Natural killer cell (primary cell): Measurements from ENCODE around the gene XAGE1B. TPM values are rescaled to one million over a fixed set of nuclear protein-coding genes. Genes with fewer than 3 reads are reported as not detected.
"Not testable (repeated sequence)": the region's sequence is repeated elsewhere in the genome, so short reads cannot be mapped to it uniquely, and the experiment has no call there.

Source experiments
- ATAC-seq, 3 donors: fragments of 150-1000 bp in 2 of 3; fragments of 200-7000 bp in 1 of 3; cut with Tn5 transposase; 1 replicate in 1 of 3; 2 replicates in 2 of 3; pipeline ENCODE4 v1.10.0; 2021; ENCODE audit warnings: mild to moderate bottlenecking in 2 of 3, moderate library complexity in 2 of 3
- DNase-seq, 2 donors: peaks; one replicate each; pipeline versions ENCODE4 v3.0.0 to v3.0.0-alpha.2; 2013 to 2021; ENCODE audit warnings: mixed read lengths in 1 of 2
- H3K27ac ChIP-seq: one replicate; pipeline ENCODE4 v1.5.1; 2013; ENCODE audit warnings: mild to moderate bottlenecking, low read length
- H3K27me3 ChIP-seq: one replicate; pipeline ENCODE4 v1.6.1; 2013; ENCODE audit warnings: low read length; ENCODE audit not compliant: control insufficient read depth, insufficient read depth
- H3K36me3 ChIP-seq: one replicate; pipeline ENCODE4 v1.6.1; 2013; ENCODE audit warnings: low read length; ENCODE audit not compliant: control insufficient read depth, insufficient read depth
- H3K4me1 ChIP-seq: one replicate; pipeline ENCODE4 v1.6.1; 2013; ENCODE audit warnings: low read length; ENCODE audit not compliant: control insufficient read depth, insufficient read depth
- H3K4me3 ChIP-seq: one replicate; pipeline ENCODE4 v1.5.1; 2013; ENCODE audit warnings: low read length
- H3K9me3 ChIP-seq: one replicate; pipeline ENCODE4 v1.6.1; 2013; ENCODE audit warnings: low read length; ENCODE audit not compliant: control insufficient read depth, insufficient read depth
- H3K27ac Mint-ChIP-seq, 2 donors: one replicate each; pipeline ENCODE4 v1.8.0; 2022; ENCODE audit warnings: mild to moderate bottlenecking in 2 of 2, mixed read lengths in 2 of 2, moderate library complexity in 1 of 2
- H3K27me3 Mint-ChIP-seq, 2 donors: one replicate each; pipeline ENCODE4 v1.8.0; 2022; ENCODE audit warnings: low read depth in 2 of 2, mixed read lengths in 2 of 2
- H3K36me3 Mint-ChIP-seq: one replicate; pipeline ENCODE4 v1.8.0; 2022; ENCODE audit warnings: mixed read lengths
- H3K4me1 Mint-ChIP-seq, 2 donors: one replicate each; pipeline ENCODE4 v1.8.0; 2022; ENCODE audit warnings: mixed read lengths in 2 of 2
- H3K4me3 Mint-ChIP-seq: one replicate; pipeline ENCODE4 v1.8.0; 2022; ENCODE audit warnings: mild to moderate bottlenecking, moderate library complexity, mixed read lengths
- H3K9me3 Mint-ChIP-seq, 2 donors: one replicate each; pipeline ENCODE4 v1.8.0; 2022; ENCODE audit warnings: mixed read lengths in 2 of 2
- WGBS: methylation state at CpG from one replicate; pipeline ENCODE4 v1.1.7; 2013; ENCODE audit warnings: missing lambda C conversion rate; ENCODE audit not compliant: insufficient coverage; 5-methylcytosine and 5-hydroxymethylcytosine counted together
- intact Hi-C: fragments of 100-400 bp; cut with micrococcal nuclease; formaldehyde crosslinking; loops from one replicate; pipeline ENCODE4 v1.14.2; 2022
- total RNA-seq, 4 donors: library from RNA; stranded (reverse); fragments of 120-200 nt in 1 of 4; gene quantifications; one replicate each; pipeline versions ENCODE4 v1.2.3 to v1.2.4, GENCODE V29; 2013 to 2022
- TF ChIP-seq, protein P1 (sequence below): fragments of 200-600 bp; IDR thresholded peaks from one replicate; pipeline ENCODE4 v1.8.0; 2022; ENCODE audit warnings: antibody characterized with exemption

The XAGE1B gene
- total RNA-seq, 3 donors from 2014 or later (not counting 1 experiment from before 2014, with no cell fraction given): not detected

DNA sequence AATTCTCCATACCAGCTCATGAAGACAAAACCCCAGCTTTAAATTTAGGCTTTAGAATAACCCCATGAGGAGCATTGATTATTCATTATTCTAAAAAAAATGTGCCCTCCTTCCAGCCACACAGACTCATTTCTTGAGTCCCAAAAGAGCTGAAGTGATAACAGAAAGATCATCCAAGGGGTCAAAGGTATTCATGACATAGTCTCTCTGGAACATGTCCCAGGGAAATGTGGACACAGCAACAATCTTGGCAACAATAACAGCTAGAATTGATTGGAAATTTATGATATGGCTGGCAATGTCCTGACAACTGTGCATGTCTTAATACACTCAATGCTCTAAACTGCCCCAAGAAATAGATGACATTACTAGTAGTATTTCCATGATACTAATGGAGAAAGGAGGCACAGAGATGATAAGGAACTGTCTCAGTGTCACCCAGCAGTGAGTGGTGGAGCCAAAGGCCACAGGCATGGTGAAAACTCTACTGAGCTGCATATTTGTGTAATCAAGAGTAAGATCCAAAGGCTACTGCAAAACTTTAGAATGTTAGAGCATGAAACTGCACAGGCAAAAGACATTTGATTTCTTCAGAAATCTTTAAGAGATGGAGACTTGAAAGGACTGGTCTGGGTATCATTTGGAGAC is 37.3 kb upstream of the XAGE1B start:
- no peaks in the 10 kb centered on the region for H3K4me1 Mint-ChIP-seq
- DNase-seq (no peak), ATAC-seq (no peak)
- no peaks in the 10 kb centered on the region for H3K36me3 ChIP-seq
- H3K36me3 Mint-ChIP-seq: no peaks in the 10 kb centered on the region
- H3K27ac ChIP-seq: no peak overlapping the region
- H3K4me1 ChIP-seq: no peaks in the 10 kb centered on the region
- no peaks in the 10 kb centered on the region for H3K27me3 ChIP-seq
- intact Hi-C loops: no loop called here
- H3K4me3 Mint-ChIP-seq: no peak overlapping the region
- peaks cover 0 to 38% of the 10 kb centered on the region in 2 donors for H3K27me3 Mint-ChIP-seq
- TF ChIP-seq, protein P1, sequence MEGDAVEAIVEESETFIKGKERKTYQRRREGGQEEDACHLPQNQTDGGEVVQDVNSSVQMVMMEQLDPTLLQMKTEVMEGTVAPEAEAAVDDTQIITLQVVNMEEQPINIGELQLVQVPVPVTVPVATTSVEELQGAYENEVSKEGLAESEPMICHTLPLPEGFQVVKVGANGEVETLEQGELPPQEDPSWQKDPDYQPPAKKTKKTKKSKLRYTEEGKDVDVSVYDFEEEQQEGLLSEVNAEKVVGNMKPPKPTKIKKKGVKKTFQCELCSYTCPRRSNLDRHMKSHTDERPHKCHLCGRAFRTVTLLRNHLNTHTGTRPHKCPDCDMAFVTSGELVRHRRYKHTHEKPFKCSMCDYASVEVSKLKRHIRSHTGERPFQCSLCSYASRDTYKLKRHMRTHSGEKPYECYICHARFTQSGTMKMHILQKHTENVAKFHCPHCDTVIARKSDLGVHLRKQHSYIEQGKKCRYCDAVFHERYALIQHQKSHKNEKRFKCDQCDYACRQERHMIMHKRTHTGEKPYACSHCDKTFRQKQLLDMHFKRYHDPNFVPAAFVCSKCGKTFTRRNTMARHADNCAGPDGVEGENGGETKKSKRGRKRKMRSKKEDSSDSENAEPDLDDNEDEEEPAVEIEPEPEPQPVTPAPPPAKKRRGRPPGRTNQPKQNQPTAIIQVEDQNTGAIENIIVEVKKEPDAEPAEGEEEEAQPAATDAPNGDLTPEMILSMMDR: no peak
- no peak overlapping the region for H3K4me3 ChIP-seq
- no peaks in the 10 kb centered on the region for H3K9me3 Mint-ChIP-seq
- no peak overlapping the region for H3K27ac Mint-ChIP-seq
- H3K9me3 ChIP-seq: no peaks in the 10 kb centered on the region

DNA sequence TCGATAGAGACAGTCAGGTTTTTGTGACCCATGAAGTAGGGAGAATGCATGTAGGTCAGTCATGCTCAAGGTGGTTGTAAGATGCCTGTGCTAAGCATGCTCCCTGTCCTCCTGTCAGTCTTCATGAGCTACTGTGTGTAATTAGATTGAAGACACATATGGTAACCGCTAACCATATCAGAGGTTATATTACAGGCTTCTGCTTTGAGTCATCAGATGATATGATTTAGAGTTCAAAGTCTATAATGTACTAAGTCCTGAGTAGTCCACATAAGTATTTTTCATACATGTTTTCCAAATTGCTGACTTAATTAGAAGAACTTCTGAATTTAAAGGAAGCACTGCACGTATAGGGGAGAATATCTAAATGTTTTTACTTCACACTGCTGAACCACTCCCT is 31.9 kb upstream of the XAGE1B start:
- not testable (repeated sequence) for H3K9me3 Mint-ChIP-seq, H3K27ac Mint-ChIP-seq, H3K4me1 Mint-ChIP-seq

DNA sequence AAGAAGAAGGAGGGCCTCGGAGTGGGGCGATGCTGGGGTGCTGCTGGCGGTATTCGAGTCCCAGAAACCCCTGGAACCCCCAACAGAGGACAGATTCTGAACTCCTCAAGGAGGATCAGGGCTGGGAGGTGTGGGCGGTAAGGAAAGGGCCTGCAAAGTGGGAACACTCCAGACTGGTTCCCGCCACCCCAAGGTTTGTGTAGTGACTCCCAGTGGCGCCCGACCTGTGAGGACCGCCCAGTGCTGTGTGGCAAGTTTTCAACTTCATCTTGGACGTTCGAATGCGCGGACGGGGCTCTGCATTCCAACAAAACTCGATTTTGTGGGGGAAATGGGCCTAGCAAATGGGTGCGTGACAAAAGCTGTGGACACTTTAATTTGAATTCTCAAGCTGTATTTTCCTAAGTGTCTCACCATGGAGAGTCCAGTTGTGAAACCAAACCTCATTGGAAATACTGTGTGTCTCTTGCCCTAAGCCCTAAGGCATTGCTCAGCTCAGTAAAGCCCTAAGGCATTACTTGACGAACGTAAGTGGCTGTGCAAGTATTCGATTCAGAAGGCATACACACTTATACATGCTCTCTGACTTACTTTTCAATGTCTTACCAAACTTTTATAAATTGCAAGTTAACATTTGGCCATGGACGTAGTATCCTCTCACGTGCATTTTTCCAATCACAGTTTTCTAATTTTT is 27.4 kb upstream of the XAGE1B start:
- Mint-ChIP-seq H3K36me3 (no peaks in the 10 kb centered on the region), H3K27me3 (peaks cover 0 to 26% of the 10 kb centered on the region in 2 donors), H3K27ac (no peak overlapping the region), H3K4me1 (no peaks in the 10 kb centered on the region), H3K9me3 (no peaks in the 10 kb centered on the region), H3K4me3 (no peak overlapping the region)
- WGBS: 92% methylated on average over 19 of the region's 21 CpGs
- ATAC-seq: no peak
- no peak for DNase-seq
- Histone ChIP-seq H3K27ac (no peak overlapping the region), H3K36me3 (no peaks in the 10 kb centered on the region), H3K9me3 (no peaks in the 10 kb centered on the region), H3K4me1 (no peaks in the 10 kb centered on the region), H3K4me3 (no peak overlapping the region), H3K27me3 (no peaks in the 10 kb centered on the region)
- TF ChIP-seq, protein P1: no peak
- intact Hi-C loops: no loop called here

More for the DNA sequence above, 31.9 kb upstream of the XAGE1B start:
- H3K36me3 ChIP-seq, H3K27ac ChIP-seq, intact Hi-C loops, DNase-seq, H3K36me3 Mint-ChIP-seq, H3K4me3 ChIP-seq, H3K4me1 ChIP-seq, H3K4me3 Mint-ChIP-seq, H3K27me3 ChIP-seq, H3K9me3 ChIP-seq, ATAC-seq: not testable (repeated sequence)
- peaks cover 0 to 38% of the 10 kb centered on the region in 2 donors for H3K27me3 Mint-ChIP-seq
- no CpG with 5 or more reads among the region's 3 CpGs for WGBS

DNA sequence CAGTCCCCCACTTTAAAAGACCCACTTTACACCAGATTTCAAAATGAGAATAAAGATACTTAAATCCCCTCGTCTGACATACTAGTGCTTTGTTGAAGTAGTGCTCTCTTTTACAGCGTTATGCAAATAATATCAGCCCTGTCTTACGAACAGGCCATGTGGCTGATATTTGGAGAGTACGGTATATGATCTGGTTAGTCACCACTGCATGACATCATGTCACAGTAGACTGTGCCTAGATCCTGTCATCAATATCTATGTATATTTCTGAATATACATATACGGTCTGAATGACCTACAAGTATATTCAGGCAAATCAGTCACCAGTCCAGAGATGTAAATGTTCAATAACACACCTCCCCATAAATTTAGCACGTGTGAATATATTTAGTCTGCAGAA is 25.4 kb upstream of the XAGE1B start:
- Mint-ChIP-seq H3K36me3 (no peaks in the 10 kb centered on the region), H3K27me3 (peaks cover 0 to 21% of the 10 kb centered on the region in 2 donors), H3K27ac (no peak overlapping the region), H3K4me3 (no peak overlapping the region), H3K9me3 (no peaks in the 10 kb centered on the region), H3K4me1 (no peaks in the 10 kb centered on the region)
- H3K36me3 ChIP-seq: no peaks in the 10 kb centered on the region
- 89% methylated on average over 3 of the region's 6 CpGs for WGBS
- no peak overlapping the region for H3K27ac ChIP-seq
- DNase-seq (no peak), ATAC-seq (no peak)
- H3K9me3 ChIP-seq: no peaks in the 10 kb centered on the region
- H3K4me3 ChIP-seq: no peak overlapping the region
- intact Hi-C loops: no loop called here
- no peaks in the 10 kb centered on the region for H3K27me3 ChIP-seq
- H3K4me1 ChIP-seq: no peaks in the 10 kb centered on the region
- TF ChIP-seq, protein P1: no peak

DNA sequence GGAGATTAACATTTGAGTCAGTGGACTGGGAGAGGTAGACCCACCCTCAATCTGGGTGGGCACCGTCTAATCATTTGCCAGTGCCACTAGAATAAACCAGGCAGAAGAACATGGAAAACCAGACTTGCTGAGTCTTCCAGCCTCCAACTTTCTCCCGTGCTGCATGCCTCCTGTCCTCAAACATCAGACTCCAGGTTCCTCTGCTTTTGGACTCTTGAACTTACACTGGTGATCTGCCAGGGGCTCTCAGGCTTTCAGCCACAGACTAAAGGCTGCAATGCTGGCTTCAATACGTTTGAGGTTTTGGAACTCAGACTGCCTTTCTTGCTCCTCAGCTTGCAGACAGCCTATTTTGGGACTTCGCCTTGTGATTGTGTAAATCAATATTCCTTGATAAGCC is 24.2 kb upstream of the XAGE1B start:
- H3K36me3 ChIP-seq, DNase-seq, H3K9me3 Mint-ChIP-seq, H3K4me3 ChIP-seq, H3K9me3 ChIP-seq, H3K4me1 Mint-ChIP-seq, H3K27me3 ChIP-seq, H3K27ac Mint-ChIP-seq, H3K27ac ChIP-seq, H3K4me3 Mint-ChIP-seq, ATAC-seq, H3K36me3 Mint-ChIP-seq, H3K4me1 ChIP-seq, intact Hi-C loops: not testable (repeated sequence)
- peaks cover 0 to 21% of the 10 kb centered on the region in 2 donors for H3K27me3 Mint-ChIP-seq
- WGBS: 78% methylated on average over 4 of the region's 4 CpGs
